Activated T-cell treated with anti-CD3 and anti-CD28 coated beads, Interleukin-2, amount 50 U/mL, for 4 hours (primary cell): ENCODE data around the gene PEAK3. TPM values are rescaled to one million over a fixed set of nuclear protein-coding genes. Genes with fewer than 3 reads are reported as not detected.

ENCODE experiments used
- ATAC-seq, 2 donors: fragments of 200-7000 bp; cut with Tn5 transposase; one replicate each; pipeline ENCODE4 v1.10.0; 2021
- DNase-seq: peaks from one replicate; pipeline ENCODE4 v3.0.0-alpha.2; 2020
- H3K27me3 Mint-ChIP-seq: one replicate; pipeline ENCODE4 v1.8.0; 2021; ENCODE audit warnings: low read depth, mixed read lengths
- H3K36me3 Mint-ChIP-seq: one replicate; pipeline ENCODE4 v1.8.0; 2022; ENCODE audit warnings: mixed read lengths; ENCODE audit not compliant: insufficient read depth
- H3K4me1 Mint-ChIP-seq: one replicate; pipeline ENCODE4 v1.8.0; 2021; ENCODE audit warnings: low read depth, mixed read lengths
- H3K4me3 Mint-ChIP-seq: one replicate; pipeline ENCODE4 v1.8.0; 2021; ENCODE audit warnings: mild to moderate bottlenecking, moderate library complexity, mixed read lengths
- H3K9me3 Mint-ChIP-seq: one replicate; pipeline ENCODE4 v1.8.0; 2021; ENCODE audit warnings: mixed read lengths
- total RNA-seq, 3 donors: library from RNA; stranded (reverse); gene quantifications; one replicate each; pipeline ENCODE4 v1.2.1, GENCODE V29; 2021

Gene PEAK3
- total RNA-seq, 3 donors from 2014 or later, result 0.11 TPM; not detected in 2

- H3K36me3 Mint-ChIP-seq, result peaks cover 11% of the 10 kb centered on the region
- DNase-seq, result no peak
- H3K4me3 Mint-ChIP-seq, result no peak overlapping the region
- H3K4me1 Mint-ChIP-seq, result peaks cover 9% of the 10 kb centered on the region
- peaks cover 12% of the 10 kb centered on the region for H3K27me3 Mint-ChIP-seq
- no peak for ATAC-seq
- no peaks in the 10 kb centered on the region for H3K9me3 Mint-ChIP-seq
Observed at GRCh38 chr19:2248136-2249009, 33.6 kb downstream of the PEAK3 start.

GRCh38 chr19:2247433-2248101, 34.4 kb downstream of the PEAK3 start:
- no peak for ATAC-seq
- Mint-ChIP-seq H3K27me3 (peaks cover 11% of the 10 kb centered on the region), H3K4me1 (peaks cover 6% of the 10 kb centered on the region), H3K9me3 (no peaks in the 10 kb centered on the region), H3K36me3 (peaks cover 13% of the 10 kb centered on the region), H3K4me3 (no peak overlapping the region)
- DNase-seq, result no peak

- ATAC-seq (no peak), DNase-seq (no peak)
- Mint-ChIP-seq H3K4me3 (no peak overlapping the region), H3K36me3 (peaks cover 15% of the 10 kb centered on the region), H3K4me1 (peaks cover 11% of the 10 kb centered on the region), H3K27me3 (peaks cover 6% of the 10 kb centered on the region), H3K9me3 (no peaks in the 10 kb centered on the region)
Observed at GRCh38 chr19:2246801-2247361, 35.1 kb downstream of the PEAK3 start.

- H3K4me3 Mint-ChIP-seq, result no peak overlapping the region
- H3K27me3 Mint-ChIP-seq, result peaks cover 5% of the 10 kb centered on the region
- ATAC-seq (no peak), DNase-seq (no peak)
- peaks cover 15% of the 10 kb centered on the region for H3K36me3 Mint-ChIP-seq
- no peaks in the 10 kb centered on the region for H3K9me3 Mint-ChIP-seq
- H3K4me1 Mint-ChIP-seq, result peaks cover 19% of the 10 kb centered on the region
Observed at GRCh38 chr19:2246014-2246620, 35.9 kb downstream of the PEAK3 start.

- DNase-seq (no peak), ATAC-seq (no peak)
- no peaks in the 10 kb centered on the region for H3K9me3 Mint-ChIP-seq
- H3K4me3 Mint-ChIP-seq, result no peak overlapping the region
- H3K4me1 Mint-ChIP-seq, result peaks cover 27% of the 10 kb centered on the region
- peaks cover 19% of the 10 kb centered on the region for H3K36me3 Mint-ChIP-seq
- peaks cover 2% of the 10 kb centered on the region for H3K27me3 Mint-ChIP-seq
Observed at GRCh38 chr19:2245273-2245672, 36.7 kb downstream of the PEAK3 start.

GRCh38 chr19:2244486-2244885, 37.5 kb downstream of the PEAK3 start:
- no peaks in the 10 kb centered on the region for H3K27me3 Mint-ChIP-seq
- H3K9me3 Mint-ChIP-seq, result no peaks in the 10 kb centered on the region
- no peak overlapping the region for H3K4me3 Mint-ChIP-seq
- H3K36me3 Mint-ChIP-seq, result peaks cover 22% of the 10 kb centered on the region
- peaks cover 33% of the 10 kb centered on the region for H3K4me1 Mint-ChIP-seq
- no peak for ATAC-seq
- DNase-seq, result no peak

- Mint-ChIP-seq H3K4me1 (peaks cover 37% of the 10 kb centered on the region), H3K9me3 (no peaks in the 10 kb centered on the region), H3K27me3 (no peaks in the 10 kb centered on the region), H3K4me3 (no peak overlapping the region), H3K36me3 (peaks cover 24% of the 10 kb centered on the region)
- no peak for DNase-seq
- no peak for ATAC-seq
Observed at GRCh38 chr19:2244125-2244411, 37.9 kb downstream of the PEAK3 start.

GRCh38 chr19:2243274-2244124, 38.5 kb downstream of the PEAK3 start:
- Mint-ChIP-seq H3K4me1 (peaks cover 43% of the 10 kb centered on the region), H3K4me3 (no peak overlapping the region), H3K27me3 (no peaks in the 10 kb centered on the region), H3K36me3 (peaks cover 26% of the 10 kb centered on the region), H3K9me3 (no peaks in the 10 kb centered on the region)
- ATAC-seq, result no peak
- no peak for DNase-seq

- DNase-seq (no peak), ATAC-seq (no peak)
- Mint-ChIP-seq H3K4me3 (no peak overlapping the region), H3K36me3 (peaks cover 29% of the 10 kb centered on the region), H3K9me3 (no peaks in the 10 kb centered on the region), H3K4me1 (peaks cover 49% of the 10 kb centered on the region), H3K27me3 (no peaks in the 10 kb centered on the region)
Observed at GRCh38 chr19:2242816-2243215, 39.2 kb downstream of the PEAK3 start.

GRCh38 chr19:2242092-2242537, 39.9 kb downstream of the PEAK3 start:
- H3K27me3 Mint-ChIP-seq, result no peaks in the 10 kb centered on the region
- no peaks in the 10 kb centered on the region for H3K9me3 Mint-ChIP-seq
- ATAC-seq (no peak), DNase-seq (no peak)
- peaks cover 33% of the 10 kb centered on the region for H3K36me3 Mint-ChIP-seq
- H3K4me1 Mint-ChIP-seq, result peaks cover 53% of the 10 kb centered on the region
- peak overlapping the region; percentile 19 for H3K4me3 Mint-ChIP-seq

- Mint-ChIP-seq H3K36me3 (peaks cover 32% of the 10 kb centered on the region), H3K9me3 (no peaks in the 10 kb centered on the region), H3K4me3 (peak overlapping the region; percentile 97), H3K4me1 (peaks cover 56% of the 10 kb centered on the region), H3K27me3 (no peaks in the 10 kb centered on the region)
- DNase-seq (no peak), ATAC-seq (no peak)
Observed at GRCh38 chr19:2240881-2241760, 40.9 kb downstream of the PEAK3 start.

- H3K4me3 Mint-ChIP-seq, result peak overlapping the region; percentile 97
- peaks cover 27% of the 10 kb centered on the region for H3K36me3 Mint-ChIP-seq
- H3K4me1 Mint-ChIP-seq, result peaks cover 58% of the 10 kb centered on the region
- no peaks in the 10 kb centered on the region for H3K27me3 Mint-ChIP-seq
- no peak for DNase-seq
- no peaks in the 10 kb centered on the region for H3K9me3 Mint-ChIP-seq
- no peak for ATAC-seq
Observed at GRCh38 chr19:2239771-2240770, 41.9 kb downstream of the PEAK3 start.
